Measurements from ENCODE around the gene SOX6. TPM values are rescaled to one million over a fixed set of nuclear protein-coding genes. Genes with fewer than 3 reads are reported as not detected.
"Not testable (repeated sequence)": the region's sequence is repeated elsewhere in the genome, so short reads cannot be mapped to it uniquely, and the experiment has no call there.

SOX6 gene
- total RNA-seq, 1 experiment from 2014 or later: not detected

GRCh38 chr11:16393340-16393739, 37.0 kb upstream of the SOX6 start:
- Histone ChIP-seq H3K27ac (ENCODE audit: low read length) (no peak overlapping the region), H3K4me2 (ENCODE audit: low read depth, low read length, poor library complexity, severe bottlenecking) (no peak overlapping the region), H3K9me2 (replicated peaks; ENCODE audit: insufficient read depth, low read length) (no peaks in the 10 kb centered on the region), H3K4me3 (ENCODE audit: low read length) (no peak overlapping the region), H3K79me2 (ENCODE audit: low read length) (no peaks in the 10 kb centered on the region), H4K20me1 (ENCODE audit: insufficient read depth, low read depth, low read length) (no peaks in the 10 kb centered on the region), H3K27me3 (ENCODE audit: low read length) (no peaks in the 10 kb centered on the region), H3K36me3 (ENCODE audit: insufficient read depth, low read length) (no peaks in the 10 kb centered on the region), H3K9ac (ENCODE audit: low read length) (no peak overlapping the region), H2AFZ (ENCODE audit: low read length) (no peak overlapping the region), H3K9me3 (ENCODE audit: low read length) (no peaks in the 10 kb centered on the region), H3K4me1 (ENCODE audit: low read length) (no peaks in the 10 kb centered on the region)
- DNase-seq: no peak

- Histone ChIP-seq H3K27me3 (ENCODE audit: low read length) (no peaks in the 10 kb centered on the region), H3K79me2 (ENCODE audit: low read length) (no peaks in the 10 kb centered on the region), H3K4me2 (ENCODE audit: low read depth, low read length, poor library complexity, severe bottlenecking) (no peak overlapping the region), H3K9me3 (ENCODE audit: low read length) (no peaks in the 10 kb centered on the region), H3K9ac (ENCODE audit: low read length) (no peak overlapping the region), H4K20me1 (ENCODE audit: insufficient read depth, low read depth, low read length) (no peaks in the 10 kb centered on the region), H3K4me1 (ENCODE audit: low read length) (no peaks in the 10 kb centered on the region), H3K27ac (ENCODE audit: low read length) (no peak overlapping the region), H3K4me3 (ENCODE audit: low read length) (no peak overlapping the region), H3K36me3 (ENCODE audit: insufficient read depth, low read length) (no peaks in the 10 kb centered on the region), H2AFZ (ENCODE audit: low read length) (no peak overlapping the region), H3K9me2 (replicated peaks; ENCODE audit: insufficient read depth, low read length) (no peaks in the 10 kb centered on the region)
- no peak for DNase-seq
Measured at GRCh38 chr11:16392616-16393015, 36.3 kb upstream of the SOX6 start.

- not testable (repeated sequence) for H3K9me2 ChIP-seq (replicated peaks; ENCODE audit: insufficient read depth, low read length); H3K4me2 ChIP-seq (ENCODE audit: low read depth, low read length, poor library complexity, severe bottlenecking); DNase-seq; H3K79me2 ChIP-seq (ENCODE audit: low read length); H3K4me1 ChIP-seq (ENCODE audit: low read length); H2AFZ ChIP-seq (ENCODE audit: low read length); H3K9me3 ChIP-seq (ENCODE audit: low read length); H3K9ac ChIP-seq (ENCODE audit: low read length); H4K20me1 ChIP-seq (ENCODE audit: insufficient read depth, low read depth, low read length); H3K27ac ChIP-seq (ENCODE audit: low read length); H3K36me3 ChIP-seq (ENCODE audit: insufficient read depth, low read length); H3K4me3 ChIP-seq (ENCODE audit: low read length); H3K27me3 ChIP-seq (ENCODE audit: low read length)
Measured at GRCh38 chr11:16390826-16391225, 34.5 kb upstream of the SOX6 start.

- H3K9ac ChIP-seq (ENCODE audit: low read length): no peak overlapping the region
- H2AFZ ChIP-seq (ENCODE audit: low read length): no peak overlapping the region
- H3K4me1 ChIP-seq (ENCODE audit: low read length): no peaks in the 10 kb centered on the region
- no peaks in the 10 kb centered on the region for H3K36me3 ChIP-seq (ENCODE audit: insufficient read depth, low read length)
- no peak overlapping the region for H3K27ac ChIP-seq (ENCODE audit: low read length)
- no peak for DNase-seq
- no peak overlapping the region for H3K4me3 ChIP-seq (ENCODE audit: low read length)
- no peaks in the 10 kb centered on the region for H3K79me2 ChIP-seq (ENCODE audit: low read length)
- no peaks in the 10 kb centered on the region for H3K9me3 ChIP-seq (ENCODE audit: low read length)
- no peaks in the 10 kb centered on the region for H3K9me2 ChIP-seq (replicated peaks; ENCODE audit: insufficient read depth, low read length)
- no peaks in the 10 kb centered on the region for H4K20me1 ChIP-seq (ENCODE audit: insufficient read depth, low read depth, low read length)
- no peak overlapping the region for H3K4me2 ChIP-seq (ENCODE audit: low read depth, low read length, poor library complexity, severe bottlenecking)
- H3K27me3 ChIP-seq (ENCODE audit: low read length): no peaks in the 10 kb centered on the region
Measured at GRCh38 chr11:16385099-16385498, 28.8 kb upstream of the SOX6 start.

- no peaks in the 10 kb centered on the region for H3K4me1 ChIP-seq (ENCODE audit: low read length)
- no peaks in the 10 kb centered on the region for H3K9me2 ChIP-seq (replicated peaks; ENCODE audit: insufficient read depth, low read length)
- H4K20me1 ChIP-seq (ENCODE audit: insufficient read depth, low read depth, low read length): no peaks in the 10 kb centered on the region
- no peak for DNase-seq
- no peak overlapping the region for H3K4me3 ChIP-seq (ENCODE audit: low read length)
- no peaks in the 10 kb centered on the region for H3K79me2 ChIP-seq (ENCODE audit: low read length)
- no peak overlapping the region for H3K4me2 ChIP-seq (ENCODE audit: low read depth, low read length, poor library complexity, severe bottlenecking)
- no peaks in the 10 kb centered on the region for H3K9me3 ChIP-seq (ENCODE audit: low read length)
- no peak overlapping the region for H3K9ac ChIP-seq (ENCODE audit: low read length)
- no peaks in the 10 kb centered on the region for H3K27me3 ChIP-seq (ENCODE audit: low read length)
- H2AFZ ChIP-seq (ENCODE audit: low read length): no peak overlapping the region
- no peak overlapping the region for H3K27ac ChIP-seq (ENCODE audit: low read length)
- no peaks in the 10 kb centered on the region for H3K36me3 ChIP-seq (ENCODE audit: insufficient read depth, low read length)
Measured at GRCh38 chr11:16382638-16383380, 26.5 kb upstream of the SOX6 start.

- no peak overlapping the region for H3K4me2 ChIP-seq (ENCODE audit: low read depth, low read length, poor library complexity, severe bottlenecking)
- H3K36me3 ChIP-seq (ENCODE audit: insufficient read depth, low read length): no peaks in the 10 kb centered on the region
- no peak overlapping the region for H3K27ac ChIP-seq (ENCODE audit: low read length)
- no peak for DNase-seq
- no peaks in the 10 kb centered on the region for H3K9me2 ChIP-seq (replicated peaks; ENCODE audit: insufficient read depth, low read length)
- no peaks in the 10 kb centered on the region for H3K9me3 ChIP-seq (ENCODE audit: low read length)
- H3K27me3 ChIP-seq (ENCODE audit: low read length): no peaks in the 10 kb centered on the region
- no peaks in the 10 kb centered on the region for H3K4me1 ChIP-seq (ENCODE audit: low read length)
- H3K9ac ChIP-seq (ENCODE audit: low read length): no peak overlapping the region
- no peaks in the 10 kb centered on the region for H4K20me1 ChIP-seq (ENCODE audit: insufficient read depth, low read depth, low read length)
- no peak overlapping the region for H3K4me3 ChIP-seq (ENCODE audit: low read length)
- no peak overlapping the region for H2AFZ ChIP-seq (ENCODE audit: low read length)
- no peaks in the 10 kb centered on the region for H3K79me2 ChIP-seq (ENCODE audit: low read length)
Measured at GRCh38 chr11:16382186-16382585, 25.8 kb upstream of the SOX6 start.

GRCh38 chr11:16380941-16381568, 24.7 kb upstream of the SOX6 start:
- H3K4me2 ChIP-seq (ENCODE audit: low read depth, low read length, poor library complexity, severe bottlenecking): no peak overlapping the region
- H3K79me2 ChIP-seq (ENCODE audit: low read length): no peaks in the 10 kb centered on the region
- no peak overlapping the region for H2AFZ ChIP-seq (ENCODE audit: low read length)
- no peak overlapping the region for H3K9ac ChIP-seq (ENCODE audit: low read length)
- no peaks in the 10 kb centered on the region for H3K9me2 ChIP-seq (replicated peaks; ENCODE audit: insufficient read depth, low read length)
- H3K4me1 ChIP-seq (ENCODE audit: low read length): no peaks in the 10 kb centered on the region
- no peaks in the 10 kb centered on the region for H3K27me3 ChIP-seq (ENCODE audit: low read length)
- no peak for DNase-seq
- no peaks in the 10 kb centered on the region for H3K9me3 ChIP-seq (ENCODE audit: low read length)
- no peak overlapping the region for H3K27ac ChIP-seq (ENCODE audit: low read length)
- no peak overlapping the region for H3K4me3 ChIP-seq (ENCODE audit: low read length)
- H3K36me3 ChIP-seq (ENCODE audit: insufficient read depth, low read length): no peaks in the 10 kb centered on the region
- no peaks in the 10 kb centered on the region for H4K20me1 ChIP-seq (ENCODE audit: insufficient read depth, low read depth, low read length)

- Histone ChIP-seq H3K9me3 (ENCODE audit: low read length) (no peaks in the 10 kb centered on the region), H3K9ac (ENCODE audit: low read length) (no peak overlapping the region), H3K4me1 (ENCODE audit: low read length) (no peaks in the 10 kb centered on the region), H2AFZ (ENCODE audit: low read length) (no peak overlapping the region), H3K9me2 (replicated peaks; ENCODE audit: insufficient read depth, low read length) (no peaks in the 10 kb centered on the region), H3K4me2 (ENCODE audit: low read depth, low read length, poor library complexity, severe bottlenecking) (no peak overlapping the region), H3K36me3 (ENCODE audit: insufficient read depth, low read length) (no peaks in the 10 kb centered on the region), H3K4me3 (ENCODE audit: low read length) (no peak overlapping the region), H4K20me1 (ENCODE audit: insufficient read depth, low read depth, low read length) (no peaks in the 10 kb centered on the region), H3K27me3 (ENCODE audit: low read length) (no peaks in the 10 kb centered on the region), H3K27ac (ENCODE audit: low read length) (no peak overlapping the region), H3K79me2 (ENCODE audit: low read length) (no peaks in the 10 kb centered on the region)
- DNase-seq: no peak
Measured at GRCh38 chr11:16378906-16379305, 22.6 kb upstream of the SOX6 start.
